Measurements from ENCODE around the gene RDX.
"Not testable (repeated sequence)": the region's sequence is repeated elsewhere in the genome, so short reads cannot be mapped to it uniquely, and the experiment has no call there.

Gene RDX

GRCh38 chr11:110305169-110306018 is 9.0 kb upstream of the RDX start:
- no peak for DNase-seq

- DNase-seq = no peak
Observed at GRCh38 chr11:110303414-110303826, 7.0 kb upstream of the RDX start.

GRCh38 chr11:110301577-110301976 is 5.2 kb upstream of the RDX start:
- DNase-seq = no peak

GRCh38 chr11:110301032-110301431 is 4.6 kb upstream of the RDX start:
- no peak for DNase-seq

GRCh38 chr11:110299006-110299785 is 2.8 kb upstream of the RDX start:
- no peak for DNase-seq

- DNase-seq = no peak
Observed at GRCh38 chr11:110298301-110298765, 1.9 kb upstream of the RDX start.

GRCh38 chr11:110297726-110298300 is 1.4 kb upstream of the RDX start:
- DNase-seq = no peak

GRCh38 chr11:110297076-110297725 is 787 bp upstream of the RDX start:
- DNase-seq = no peak

GRCh38 chr11:110295531-110296225 is 736 bp downstream of the RDX start:
- DNase-seq = peak; percentile 59 to 64

GRCh38 chr11:110295086-110295485 is 1.3 kb downstream of the RDX start:
- DNase-seq = no peak

GRCh38 chr11:110294509-110294908 is 1.9 kb downstream of the RDX start:
- no peak for DNase-seq

- no peak for DNase-seq
Observed at GRCh38 chr11:110293389-110293788, 3.0 kb downstream of the RDX start.

- DNase-seq = not testable (repeated sequence)
Observed at GRCh38 chr11:110292146-110292545, 4.3 kb downstream of the RDX start.

- DNase-seq = no peak
Observed at GRCh38 chr11:110290591-110291334, 5.7 kb downstream of the RDX start.

- no peak for DNase-seq
Observed at GRCh38 chr11:110289472-110289871, 6.9 kb downstream of the RDX start.

GRCh38 chr11:110287537-110287936 is 8.9 kb downstream of the RDX start:
- DNase-seq = no peak

- DNase-seq = no peak
Observed at GRCh38 chr11:110286298-110287040, 9.9 kb downstream of the RDX start.

GRCh38 chr11:110283862-110284261 is 12.6 kb downstream of the RDX start:
- no peak for DNase-seq

- not testable (repeated sequence) for DNase-seq
Observed at GRCh38 chr11:110280595-110280994, 15.8 kb downstream of the RDX start.

- DNase-seq = no peak
Observed at GRCh38 chr11:110279881-110280280, 16.5 kb downstream of the RDX start.

- DNase-seq = no peak
Observed at GRCh38 chr11:110272919-110273318, 23.5 kb downstream of the RDX start.

Data from stimulated activated CD4-positive, alpha-beta T cell treated with anti-CD3 and anti-CD28 coated beads, Interleukin-2, amount 100 ng/mL, for 24 hours (primary cell).